HG03460 (cell line): ENCODE results near the gene RAB39B.

Experiments
- ATAC-seq: cut with Tn5 transposase; IDR thresholded peaks from one replicate; pipeline ENCODE4 v1.9.1; 2021; ENCODE audit not compliant: unreplicated experiment

RAB39B gene

DNA sequence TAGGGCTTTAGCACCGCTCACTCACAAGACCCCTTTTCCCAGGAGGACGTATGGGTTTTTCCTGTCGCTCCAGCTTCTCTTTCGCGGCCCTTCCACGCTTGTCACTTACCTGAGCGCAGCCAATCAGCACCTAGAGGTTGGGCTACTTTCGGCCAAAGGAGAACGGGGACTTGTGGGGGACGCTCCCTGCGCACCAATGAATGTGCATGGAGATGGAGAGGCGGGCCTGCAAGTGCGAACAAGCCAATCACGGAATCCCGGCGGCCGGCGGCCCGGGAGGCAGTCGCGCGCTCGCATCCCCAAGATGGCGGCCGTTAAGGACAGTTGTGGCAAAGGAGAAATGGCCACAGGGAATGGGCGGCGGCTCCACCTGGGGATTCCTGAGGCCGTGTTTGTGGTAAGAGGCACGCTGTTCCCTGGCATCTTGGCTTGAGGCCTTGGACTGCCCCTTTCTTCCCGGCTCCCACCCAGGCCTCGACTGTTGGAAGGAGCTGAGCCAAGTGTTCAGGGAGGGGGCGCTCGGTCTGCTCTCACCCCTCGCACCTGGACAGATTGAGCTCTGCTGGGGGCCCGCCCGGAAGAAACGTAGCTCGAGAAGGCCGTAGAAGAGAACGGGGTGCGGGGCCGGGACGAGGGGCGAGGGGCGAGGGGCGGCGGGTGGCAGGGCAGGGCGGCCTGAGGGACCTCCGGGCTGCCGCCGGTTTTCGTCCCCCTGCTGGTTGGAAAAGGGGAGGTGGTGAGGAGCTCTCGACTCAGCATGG lies 47.9 kb downstream of the RAB39B start, which contains the start of gene VBP1:
Gene VBP1, plus strand, starts transcription at position 282 of the 761 bp plus-strand sequence. Its CDS starts 23 bp downstream, at position 305.
- ATAC-seq: peak; percentile 96

DNA sequence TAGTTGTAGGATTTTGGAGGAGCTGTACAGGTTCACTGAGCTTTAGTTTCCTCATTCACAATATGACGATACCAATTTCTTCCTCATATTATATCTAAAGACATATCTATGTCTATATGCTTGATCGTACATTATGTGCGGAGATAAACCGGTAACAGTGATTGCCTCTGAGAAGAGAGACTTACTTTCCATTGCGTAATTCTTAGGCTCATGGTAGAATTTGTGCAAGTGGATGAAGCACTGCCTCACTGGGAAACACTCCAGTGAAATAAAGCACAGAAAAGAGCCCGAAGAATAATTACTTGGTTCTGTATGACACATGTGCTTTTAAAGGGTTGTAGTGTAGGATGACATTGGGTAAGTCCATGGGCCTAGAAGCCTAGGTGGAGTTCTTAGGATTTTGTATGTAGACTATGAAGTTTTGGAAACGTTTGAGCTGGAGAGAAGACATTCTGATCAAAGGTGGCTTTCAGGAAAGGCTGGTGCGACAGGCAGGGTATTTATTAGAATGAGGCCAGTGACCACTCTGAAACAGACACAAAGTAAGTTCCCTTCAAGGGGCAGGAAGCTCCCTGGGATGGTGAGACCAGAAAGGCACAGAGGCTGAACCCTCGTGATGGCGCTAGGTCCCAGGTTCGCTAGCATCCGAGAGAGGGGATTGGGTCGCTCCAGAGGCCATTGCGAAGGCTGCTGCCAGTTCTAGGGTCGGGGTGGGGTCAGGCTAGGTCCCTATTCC lies 48.7 kb downstream of the RAB39B start:
- ATAC-seq: peak; percentile 26

DNA sequence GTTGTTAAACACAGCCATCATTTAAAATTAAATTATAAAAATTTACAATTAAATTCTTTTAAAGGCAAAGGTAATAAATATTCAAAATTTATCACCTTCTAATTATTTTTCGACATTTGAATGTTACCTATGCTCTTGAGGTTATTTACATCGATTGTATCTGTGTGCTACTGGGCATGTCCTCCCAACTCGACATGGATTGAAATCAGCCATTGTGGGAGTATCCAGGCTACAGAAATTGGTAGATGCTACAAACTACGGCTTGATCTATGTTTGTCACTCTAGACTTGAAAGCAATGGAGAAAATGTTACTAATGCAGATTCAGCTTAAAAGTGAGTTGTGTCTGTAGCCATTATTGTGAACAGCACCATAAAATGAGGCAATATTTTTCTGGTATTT lies 50.6 kb downstream of the RAB39B start:
- no peak for ATAC-seq

DNA sequence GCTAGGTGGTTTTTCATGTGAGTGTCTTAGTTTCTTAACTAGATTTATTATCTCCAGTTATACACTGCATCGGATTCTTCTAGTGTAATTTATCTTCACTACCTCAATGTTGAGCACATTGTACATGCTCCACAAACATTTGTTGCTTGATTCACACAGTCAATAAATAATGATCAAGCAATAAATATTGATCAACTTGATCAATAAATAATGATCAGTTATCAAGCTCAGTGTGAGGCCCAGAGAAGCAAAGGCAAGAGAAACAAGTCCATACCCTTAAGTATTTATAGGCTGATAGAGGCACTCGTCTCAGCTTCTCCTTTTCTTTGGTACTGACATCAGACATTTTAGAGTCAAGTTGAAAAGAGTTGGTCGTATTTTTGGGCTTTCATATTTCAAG lies 53.1 kb downstream of the RAB39B start:
- ATAC-seq: no peak
